Vagina (tissue), 2 donors: ENCODE data around the gene TRIM49B.
"Not testable (repeated sequence)": the region's sequence is repeated elsewhere in the genome, so short reads cannot be mapped to it uniquely, and the experiment has no call there.

Experiments used
- POLR2AphosphoS5 ChIP-seq, 2 donors: sonication (generic); formaldehyde crosslinking; IDR thresholded peaks; one replicate each; pipeline ENCODE4 v1.9.0; 2017; ENCODE audit warnings: antibody characterized with exemption in 2 of 2, mild to moderate bottlenecking in 2 of 2, low read depth in 1 of 2; ENCODE audit not compliant: insufficient read depth in 1 of 2
- TF ChIP-seq, protein P1 (sequence below), 3 experiments: fragments of 450-650 bp in 2 of 3; fragments of 200-600 bp in 1 of 3; sonication (generic) in 1 of 3; IDR thresholded peaks; one replicate each; pipeline ENCODE4 v1.5.1; 2017 to 2019; ENCODE audit warnings: antibody characterized with exemption in 3 of 3, mild to moderate bottlenecking in 2 of 3, moderate library complexity in 2 of 3

DNA sequence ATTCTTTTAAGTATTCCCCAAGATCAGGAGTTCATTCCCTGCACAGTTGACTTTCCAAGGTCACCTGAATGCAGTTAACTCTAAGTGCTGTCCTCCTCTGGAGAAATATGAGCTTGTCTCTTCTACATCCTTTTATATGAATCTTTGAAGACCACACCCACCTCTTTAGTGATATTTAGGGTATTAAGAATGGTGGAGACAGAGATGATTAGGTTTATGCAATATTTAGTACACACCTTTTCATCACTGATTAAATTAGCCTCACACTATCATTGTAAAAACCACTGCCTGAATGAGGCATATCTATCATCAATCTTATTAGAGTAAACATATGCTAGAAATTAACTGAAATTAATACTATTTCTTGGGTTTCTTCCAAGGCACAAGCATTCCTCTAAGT is 44.8 kb upstream of the TRIM49B start, which contains the start of gene TRIM51G:
- TF ChIP-seq, protein P1, sequence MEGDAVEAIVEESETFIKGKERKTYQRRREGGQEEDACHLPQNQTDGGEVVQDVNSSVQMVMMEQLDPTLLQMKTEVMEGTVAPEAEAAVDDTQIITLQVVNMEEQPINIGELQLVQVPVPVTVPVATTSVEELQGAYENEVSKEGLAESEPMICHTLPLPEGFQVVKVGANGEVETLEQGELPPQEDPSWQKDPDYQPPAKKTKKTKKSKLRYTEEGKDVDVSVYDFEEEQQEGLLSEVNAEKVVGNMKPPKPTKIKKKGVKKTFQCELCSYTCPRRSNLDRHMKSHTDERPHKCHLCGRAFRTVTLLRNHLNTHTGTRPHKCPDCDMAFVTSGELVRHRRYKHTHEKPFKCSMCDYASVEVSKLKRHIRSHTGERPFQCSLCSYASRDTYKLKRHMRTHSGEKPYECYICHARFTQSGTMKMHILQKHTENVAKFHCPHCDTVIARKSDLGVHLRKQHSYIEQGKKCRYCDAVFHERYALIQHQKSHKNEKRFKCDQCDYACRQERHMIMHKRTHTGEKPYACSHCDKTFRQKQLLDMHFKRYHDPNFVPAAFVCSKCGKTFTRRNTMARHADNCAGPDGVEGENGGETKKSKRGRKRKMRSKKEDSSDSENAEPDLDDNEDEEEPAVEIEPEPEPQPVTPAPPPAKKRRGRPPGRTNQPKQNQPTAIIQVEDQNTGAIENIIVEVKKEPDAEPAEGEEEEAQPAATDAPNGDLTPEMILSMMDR (IDR thresholded peaks at IDR 0.05), result not testable (repeated sequence)
- not testable (repeated sequence) for TF ChIP-seq POLR2AphosphoS5 (IDR thresholded peaks at IDR 0.05; ENCODE audit: insufficient read depth in 1 of 2, low read depth in 1 of 2)
